Endothelial cell of umbilical vein (primary cell): ENCODE measurements around the gene CATSPER4. TPM values are rescaled to one million over a fixed set of nuclear protein-coding genes. Genes with fewer than 3 reads are reported as not detected.

Experiments
- BruUV-seq: library from RNA; stranded (reverse); fragments of 400-500 nt; replicated peaks from 2 replicates; lab custom pipeline; 2021; lab: Mats Ljungman, UMichigan
- CTCF ChIA-PET: fragments of 300-600, 350-600 bp; sonication (Branson Sonifier 250); formaldehyde crosslinking; loops from one replicate; lab custom pipeline; 2021; ENCODE audit warnings: antibody characterized with exemption, inconsistent platforms; lab: Charles Lee
- POLR2A ChIA-PET: fragments of 300-600, 350-600 bp; sonication (Branson Sonifier 250); formaldehyde crosslinking; loops from one replicate; lab custom pipeline; 2021; ENCODE audit warnings: antibody characterized with exemption, inconsistent platforms; lab: Charles Lee
- DNase-seq: peaks from one replicate; pipeline ENCODE4 v3.0.0-alpha.2; 2011; ENCODE audit warnings: low read depth, low spot score
- FAIRE-seq: peaks from 2 replicates; lab custom pipeline; 2011; peaks lifted over from hg19 to GRCh38; lab: Jason Lieb, UNC
- H2AFZ ChIP-seq: 2 replicates; pipeline ENCODE4 v1.6.0; 2012; ENCODE audit warnings: low read depth, low read length, control low read depth, inconsistent platforms
- H3K27ac ChIP-seq: 2 replicates; pipeline ENCODE4 v1.5.1; 2011; ENCODE audit warnings: low read depth, mild to moderate bottlenecking, control low read depth, low read length, moderate library complexity; ENCODE audit not compliant: insufficient read depth
- H3K27me3 ChIP-seq, 2 experiments: 2 replicates each; pipeline versions ENCODE4 v1.6.0 to v1.6.1; 2011; ENCODE audit warnings: low read length in 2 of 2, mixed read lengths in 1 of 2; ENCODE audit not compliant: control insufficient read depth in 2 of 2, insufficient read depth in 2 of 2
- H3K36me3 ChIP-seq, 2 experiments: 2 replicates in 1 of 2; 3 replicates in 1 of 2; pipeline ENCODE4 v1.5.1; 2011; ENCODE audit warnings: low read length in 2 of 2, mild to moderate bottlenecking in 1 of 2, moderate library complexity in 1 of 2; ENCODE audit not compliant: control insufficient read depth in 2 of 2, insufficient read depth in 2 of 2; ENCODE audit errors: extremely low read depth in 1 of 2
- H3K4me1 ChIP-seq: 3 replicates; pipeline ENCODE4 v1.5.1; 2011; ENCODE audit warnings: mild to moderate bottlenecking, low read length; ENCODE audit not compliant: control insufficient read depth, insufficient read depth; ENCODE audit errors: extremely low read depth
- H3K4me2 ChIP-seq: 2 replicates; pipeline ENCODE4 v1.6.1; 2011; ENCODE audit warnings: low read length, control low read depth, mixed read lengths; ENCODE audit not compliant: insufficient read depth
- H3K4me3 ChIP-seq, 3 experiments: fragments of 200-600 bp in 1 of 3; sonication (generic), shearing (Covaris generic) in 1 of 3; replicated peaks in 1 of 3; 2 replicates each; pipeline ENCODE4 v1.5.1; 2011 to 2016; ENCODE audit warnings: control low read depth in 3 of 3, low read length in 3 of 3, mild to moderate bottlenecking in 2 of 3, inconsistent platforms in 1 of 3, low read depth in 1 of 3, moderate library complexity in 1 of 3; ENCODE audit not compliant: insufficient read depth in 1 of 3
- H3K79me2 ChIP-seq: 2 replicates; pipeline ENCODE4 v1.6.0; 2012; ENCODE audit warnings: low read length, inconsistent platforms; ENCODE audit not compliant: control insufficient read depth, insufficient read depth
- H3K9ac ChIP-seq: replicated peaks from 2 replicates; pipeline ENCODE3; 2011; ENCODE audit warnings: low read length, control low read depth; ENCODE audit not compliant: insufficient read depth; ENCODE audit errors: extremely low read depth
- H3K9me1 ChIP-seq: replicated peaks from 3 replicates; pipeline ENCODE4 v1.6.0; 2011; ENCODE audit warnings: mild to moderate bottlenecking, low read length; ENCODE audit not compliant: control insufficient read depth, insufficient read depth; ENCODE audit errors: extremely low read depth
- H3K9me3 ChIP-seq: replicated peaks from 2 replicates; pipeline ENCODE4 v1.5.1; 2012; ENCODE audit warnings: low read length, inconsistent platforms; ENCODE audit not compliant: control insufficient read depth, insufficient read depth
- H4K20me1 ChIP-seq: replicated peaks from 2 replicates; pipeline ENCODE3; 2011; ENCODE audit warnings: mild to moderate bottlenecking, low read length; ENCODE audit not compliant: control insufficient read depth, insufficient read depth; ENCODE audit errors: extremely low read depth
- CTCF ChIP-seq, 2 donors: IDR thresholded peaks; 1 replicate in 1 of 2; 2 replicates in 1 of 2; pipeline ENCODE4 v1.5.1; 2011; ENCODE audit warnings: low read length in 2 of 2, mild to moderate bottlenecking in 2 of 2, moderate library complexity in 2 of 2, control low read depth in 1 of 2, inconsistent platforms in 1 of 2, low read depth in 1 of 2; ENCODE audit not compliant: insufficient read depth in 1 of 2; ENCODE audit errors: extremely low read depth in 1 of 2
- EZH2 ChIP-seq: IDR thresholded peaks from 2 replicates; pipeline ENCODE4 v1.6.1; 2012; ENCODE audit warnings: borderline replicate concordance, low read depth, mild to moderate bottlenecking, moderate library complexity, low read length, inconsistent platforms; ENCODE audit not compliant: severe bottlenecking
- FOS ChIP-seq: IDR thresholded peaks from 2 replicates; pipeline ENCODE4 v1.6.1; 2011; ENCODE audit warnings: mild to moderate bottlenecking, low read length, moderate library complexity, borderline replicate concordance; ENCODE audit not compliant: insufficient read depth
- JUN ChIP-seq: IDR thresholded peaks from 2 replicates; pipeline ENCODE4 v1.6.1; 2011; ENCODE audit warnings: borderline replicate concordance, low read depth; ENCODE audit not compliant: insufficient read length, insufficient read depth
- MYC ChIP-seq: IDR thresholded peaks from one replicate; pipeline ENCODE4 v1.6.1; 2011; ENCODE audit warnings: mild to moderate bottlenecking, low read depth, low read length
- POLR2AphosphoS5 ChIP-seq: IDR thresholded peaks from 2 replicates; pipeline ENCODE4 v1.6.1; 2012; ENCODE audit warnings: low read depth, mild to moderate bottlenecking, control low read depth, low read length, moderate library complexity; ENCODE audit not compliant: insufficient read depth
- dilution Hi-C: fragments of 300-500 bp; cut with MboI; formaldehyde crosslinking; loops from one replicate; pipeline ENCODE4 v1.15.0; 2019; ENCODE audit warnings: low sequenced_read_pairs; ENCODE audit not compliant: extremely low pct_ligation_motif_present
- intact Hi-C: fragments of 100-400 bp; cut with micrococcal nuclease; formaldehyde crosslinking; loops from one replicate; pipeline ENCODE4 v1.10.0; 2022
- polyA plus RNA-seq, 4 experiments: library from polyadenylated mRNA; depleted of rRNA in 3 of 4; stranded (reverse) in 3 of 4; unstranded in 1 of 4; fragments of >200 nt; gene quantifications; 2 replicates each; pipeline versions ENCODE4 v1.2.1 to v1.2.3, GENCODE V29; 2011 to 2012; ENCODE audit warnings: missing spikeins in 1 of 4
- total RNA-seq: library from RNA; stranded (reverse); gene quantifications from 2 replicates; pipeline ENCODE4 v1.2.3, GENCODE V29; 2021
- TF ChIP-seq, protein P1 (sequence below): IDR thresholded peaks from 2 replicates; pipeline ENCODE4 v1.6.1; 2011; ENCODE audit not compliant: insufficient read depth, insufficient read length

CATSPER4 gene
- total and polyA plus RNA-seq, 2 donors (not counting 3 experiments of a cell fraction or from before 2014, with no cell fraction given): not detected

DNA sequence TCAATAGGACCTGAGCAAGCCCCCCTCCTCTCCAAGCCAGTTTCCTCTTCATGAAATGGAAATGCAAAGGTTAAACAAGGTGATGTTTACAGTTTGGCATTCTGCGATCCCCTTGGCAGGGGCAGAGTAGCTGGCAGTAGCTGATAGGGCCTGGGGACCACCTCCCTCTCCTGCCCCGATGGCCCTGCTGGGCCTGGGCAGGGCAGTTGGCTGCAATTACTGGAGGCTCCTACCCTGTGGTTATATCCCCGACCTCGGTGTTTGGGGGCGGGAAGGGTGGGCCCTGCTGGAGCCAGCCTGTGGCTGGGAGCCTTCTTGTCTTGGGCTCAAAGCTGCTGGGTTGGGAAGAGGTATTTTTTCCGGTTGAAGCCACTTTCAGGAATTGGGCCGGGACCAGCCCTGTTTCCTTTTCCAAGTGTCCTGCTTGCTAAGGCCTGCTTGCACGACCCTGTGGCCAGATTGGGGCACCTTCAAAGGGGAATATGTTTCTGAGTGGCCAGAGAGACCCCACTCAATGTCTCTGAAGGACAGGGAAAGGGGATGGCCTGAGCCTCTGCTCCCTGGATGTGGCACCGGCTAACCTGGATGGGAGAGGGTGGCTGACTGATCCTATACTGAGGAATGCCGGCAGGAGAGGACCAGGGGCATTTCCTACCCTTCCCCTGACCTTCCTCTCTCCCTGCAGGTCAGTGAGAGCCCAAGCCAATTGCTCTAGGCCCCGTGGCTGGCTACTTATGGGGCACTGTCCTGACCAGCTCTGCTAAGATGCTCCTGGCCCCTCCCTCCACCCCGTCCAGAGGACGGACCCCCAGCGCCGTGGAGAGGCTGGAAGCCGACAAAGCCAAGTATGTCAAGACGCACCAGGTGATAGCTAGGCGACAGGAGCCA lies 29.6 kb upstream of the CATSPER4 start:
- intact Hi-C loops: loop anchor here (2.0 kb wide), 1 partner anchor 56 kb away; no protein-coding TSS in a partner anchor
- no peaks in the 10 kb centered on the region for H3K79me2 ChIP-seq
- peaks cover 42% of the 10 kb centered on the region for H3K4me1 ChIP-seq
- BruUV-seq: no TSS peak
- dilution Hi-C loops: no loop called here
- no peak overlapping the region for H3K27ac ChIP-seq
- FAIRE-seq: peak; percentile 67
- H3K4me3 ChIP-seq: peak overlapping the region in 2 of 3 experiments; percentile 20 to 28
- peaks cover 0 to 4% of the 10 kb centered on the region in 2 experiments for H3K36me3 ChIP-seq
- no peak overlapping the region for H3K9ac ChIP-seq
- no peaks in the 10 kb centered on the region for H3K9me1 ChIP-seq
- CTCF ChIA-PET: interaction anchor here (0.7 to 3.7 kb wide), 7 partner anchors 9 to 124 kb away, joined by 3 to 12 read pairs (median 6); partner anchors contain the start of genes CEP85 and ZNF593
- TF ChIP-seq POLR2AphosphoS5 (no peak), JUN (no peak), CTCF (IDR thresholded peaks at IDR 0.05; ENCODE audit: extremely low read depth in 1 of 2, insufficient read depth in 1 of 2, low read depth in 1 of 2, low read length in 2 of 2) (no peak), FOS (no peak), MYC (no peak), EZH2 (no peak)
- TF ChIP-seq, protein P1, sequence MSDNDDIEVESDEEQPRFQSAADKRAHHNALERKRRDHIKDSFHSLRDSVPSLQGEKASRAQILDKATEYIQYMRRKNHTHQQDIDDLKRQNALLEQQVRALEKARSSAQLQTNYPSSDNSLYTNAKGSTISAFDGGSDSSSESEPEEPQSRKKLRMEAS: no peak
- H3K27me3 ChIP-seq: no peaks in the 10 kb centered on the region
- no peaks in the 10 kb centered on the region for H4K20me1 ChIP-seq
- POLR2A ChIA-PET: no interaction called here
- H2AFZ ChIP-seq: peak overlapping the region; percentile 25
- peak overlapping the region; percentile 63 for H3K4me2 ChIP-seq
- H3K9me3 ChIP-seq: no peaks in the 10 kb centered on the region
- peak; percentile 31 for DNase-seq
